Mammary epithelial cell (primary cell): ENCODE measurements around the gene TBC1D24.

Source experiments
- CTCF ChIP-seq, 2 donors: IDR thresholded peaks in 1 of 2; conservative IDR thresholded peaks in 1 of 2; 2 replicates each; pipeline ENCODE4 v1.5.1; 2011 to 2012; ENCODE audit warnings: inconsistent platforms in 2 of 2, low read length in 2 of 2, mild to moderate bottlenecking in 2 of 2, control low read depth in 1 of 2, low read depth in 1 of 2; ENCODE audit not compliant: insufficient read depth in 1 of 2; ENCODE audit errors: extremely low read depth in 1 of 2
- EZH2 ChIP-seq: IDR thresholded peaks from 2 replicates; pipeline ENCODE4 v1.6.1; 2012; ENCODE audit warnings: low read length, inconsistent platforms, borderline replicate concordance

- TF ChIP-seq CTCF (conservative IDR thresholded peaks at IDR 0.05 in 1 of 2, IDR thresholded peaks at IDR 0.05 in 1 of 2; ENCODE audit: extremely low read depth in 1 of 2, insufficient read depth in 1 of 2, low read depth in 1 of 2, low read length in 2 of 2), result no peak
- TF ChIP-seq EZH2, result no peak
These were observed 22.3 kb upstream of the TBC1D24 start for GRCh38 chr16:2452650-2453049.
